Measurements from ENCODE around the gene FOXK1. TPM values are rescaled to one million over a fixed set of nuclear protein-coding genes. Genes with fewer than 3 reads are reported as not detected.
A peak's percentile ranks its signal among the peaks of the same experiment; 100 is the strongest.

Gene FOXK1
- total RNA-seq, 6 donors from 2014 or later: 25.1 to 40.7 (median 34.1) TPM

DNA sequence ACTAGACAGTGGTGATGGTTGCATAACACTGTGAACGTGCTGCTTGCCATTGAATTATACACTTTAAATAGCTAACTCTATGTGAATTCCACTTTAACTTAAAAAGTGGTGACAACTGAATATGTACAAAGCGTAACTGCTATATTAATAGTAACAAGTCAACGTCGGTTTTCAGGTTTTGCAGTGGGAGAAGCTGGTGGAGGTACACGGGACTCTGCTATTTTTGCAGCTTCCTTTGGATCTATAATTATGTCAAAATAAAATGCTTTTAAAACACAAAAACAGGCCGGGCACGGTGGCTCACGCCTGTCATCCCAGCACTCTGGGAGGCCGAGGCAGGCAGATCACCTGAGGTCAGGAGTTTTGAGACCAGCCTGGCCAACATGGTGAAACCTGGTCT lies 114.4 kb downstream of the FOXK1 start:
- Histone ChIP-seq H3K9me3 (no peaks in the 10 kb centered on the region), H3K4me3 (no peak overlapping the region), H3K27me3 (no peaks in the 10 kb centered on the region), H3K27ac (no peak overlapping the region), H3K4me1 (peaks cover 0 to 20% (median 13%) of the 10 kb centered on the region in 4 donors), H3K36me3 (peaks cover 0 to 25% (median 11%) of the 10 kb centered on the region in 4 donors)
- ATAC-seq (ENCODE audit: low FRiP score in 2 of 2) (no peak), DNase-seq (no peak)
- TF ChIP-seq CTCF (IDR thresholded peaks at IDR 0.05): no peak
- no peak for TF ChIP-seq EP300 (IDR thresholded peaks at IDR 0.05)
- TF ChIP-seq POLR2AphosphoS5 (IDR thresholded peaks at IDR 0.05): no peak
- no peak for TF ChIP-seq POLR2A (IDR thresholded peaks at IDR 0.05)
- 85 to 88% methylated on average over 9 of the region's 9 CpGs for WGBS, 2 donors

GRCh38 chr7:4797858-4798705 lies 116.0 kb downstream of the FOXK1 start:
- H3K27me3 ChIP-seq: no peaks in the 10 kb centered on the region
- peaks cover 0 to 7% (median 2%) of the 10 kb centered on the region in 4 donors for H3K4me1 ChIP-seq
- WGBS, 2 donors: 37 to 44% methylated on average over 32 to 37 of the region's 37 CpGs
- ATAC-seq (ENCODE audit: low FRiP score in 2 of 2): peak; percentile 82 to 89
- peaks cover 0 to 10% (median 3%) of the 10 kb centered on the region in 4 donors for H3K36me3 ChIP-seq
- H3K27ac ChIP-seq: no peak overlapping the region
- TF ChIP-seq POLR2AphosphoS5 (IDR thresholded peaks at IDR 0.05): no peak
- no peak for TF ChIP-seq EP300 (IDR thresholded peaks at IDR 0.05)
- peak; percentile 71 to 93 (median 86) for TF ChIP-seq CTCF (IDR thresholded peaks at IDR 0.05)
- TF ChIP-seq POLR2A (IDR thresholded peaks at IDR 0.05): no peak
- peak in 1 of 2 donors; percentile 92 for DNase-seq
- no peak overlapping the region for H3K4me3 ChIP-seq
- H3K9me3 ChIP-seq: no peaks in the 10 kb centered on the region

GRCh38 chr7:4798706-4799235 lies 116.7 kb downstream of the FOXK1 start:
- no peak overlapping the region for H3K4me3 ChIP-seq
- 82 to 83% methylated on average over 9 to 15 of the region's 15 CpGs for WGBS, 2 donors
- no peaks in the 10 kb centered on the region for H3K9me3 ChIP-seq
- TF ChIP-seq POLR2AphosphoS5 (IDR thresholded peaks at IDR 0.05): no peak
- TF ChIP-seq EP300 (IDR thresholded peaks at IDR 0.05): no peak
- H3K27ac ChIP-seq: no peak overlapping the region
- DNase-seq (peak in 1 of 2 donors; percentile 54), ATAC-seq (ENCODE audit: low FRiP score in 2 of 2) (peak in 1 of 2 donors; percentile 25)
- no peaks in the 10 kb centered on the region for H3K27me3 ChIP-seq
- peaks cover 0 to 7% (median 0%) of the 10 kb centered on the region in 4 donors for H3K4me1 ChIP-seq
- peaks cover 0 to 10% (median 3%) of the 10 kb centered on the region in 4 donors for H3K36me3 ChIP-seq

DNA sequence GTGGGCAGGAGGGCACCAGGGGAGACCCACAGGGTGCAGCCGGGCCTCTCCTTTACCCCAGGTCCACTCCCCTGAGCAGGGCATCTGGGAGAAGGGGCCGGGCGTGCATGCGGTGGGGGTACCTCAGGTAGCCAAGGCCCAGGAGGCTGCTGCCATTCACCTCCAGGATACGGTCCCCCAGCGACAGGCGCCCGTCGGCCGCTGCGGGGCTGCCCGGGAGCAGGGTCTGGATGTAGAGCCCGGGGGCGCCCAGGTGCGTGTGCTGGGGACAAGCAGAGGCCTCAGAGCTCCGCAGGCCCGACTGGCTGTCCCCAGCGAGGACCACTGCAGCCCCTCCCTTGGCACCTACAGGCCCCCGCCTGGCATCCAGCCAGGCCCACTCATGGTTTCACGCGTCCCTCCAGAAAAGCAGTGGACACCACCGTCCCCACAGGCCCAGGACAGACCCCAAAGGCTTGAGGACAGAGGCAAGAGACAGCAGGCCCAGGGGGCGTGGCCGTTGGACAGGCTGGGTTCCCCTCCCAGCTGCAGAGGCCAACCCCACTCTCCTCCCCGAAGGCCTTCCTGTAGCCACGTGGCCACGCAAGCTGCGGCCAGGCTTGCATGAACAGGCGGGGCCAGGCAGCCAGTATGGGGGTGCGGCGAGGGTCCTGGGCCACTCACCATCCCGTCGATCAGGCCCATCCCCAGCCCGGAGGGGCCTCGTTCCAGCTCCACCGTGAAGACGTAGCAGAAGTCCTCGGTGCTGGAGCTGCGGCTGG lies 117.6 kb downstream of the FOXK1 start:
- no peak overlapping the region for H3K4me3 ChIP-seq
- peak in 1 of 2 donors; percentile 84 for DNase-seq

More for the DNA sequence above, 117.6 kb downstream of the FOXK1 start:
- H3K27ac ChIP-seq: no peak overlapping the region
- WGBS, 2 donors: 86 to 89% methylated on average over 7 to 32 of the region's 39 CpGs
- peaks cover 0 to 7% (median 3%) of the 10 kb centered on the region in 4 donors for H3K36me3 ChIP-seq
- H3K4me1 ChIP-seq: peaks cover 0 to 7% (median 0%) of the 10 kb centered on the region in 4 donors
- H3K9me3 ChIP-seq: no peaks in the 10 kb centered on the region
- peak; percentile 5 to 56 for ATAC-seq (ENCODE audit: low FRiP score in 2 of 2)
- TF ChIP-seq EP300 (IDR thresholded peaks at IDR 0.05) (no peak), CTCF (IDR thresholded peaks at IDR 0.05) (no peak), POLR2AphosphoS5 (IDR thresholded peaks at IDR 0.05) (no peak), POLR2A (IDR thresholded peaks at IDR 0.05) (no peak)
- no peaks in the 10 kb centered on the region for H3K27me3 ChIP-seq

All from upper lobe of left lung (tissue), 6 donors.